ENCODE data around the gene SORBS2. TPM values are rescaled to one million over a fixed set of nuclear protein-coding genes. Genes with fewer than 3 reads are reported as not detected.

SORBS2 gene
- total RNA-seq, 1 experiment from 2014 or later, result 1.5 TPM

- DNase-seq (ENCODE audit: low spot score), result no peak
Observed at GRCh38 chr4:185773419-185773818, 38.6 kb downstream of the SORBS2 start.

- no peak for DNase-seq (ENCODE audit: low spot score)
Observed at GRCh38 chr4:185772391-185773093, 39.5 kb downstream of the SORBS2 start.

GRCh38 chr4:185771711-185772390, 40.1 kb downstream of the SORBS2 start:
- no peak for DNase-seq (ENCODE audit: low spot score)

GRCh38 chr4:185767528-185767927, 44.5 kb downstream of the SORBS2 start:
- DNase-seq (ENCODE audit: low spot score), result no peak

GRCh38 chr4:185764876-185765275, 47.1 kb downstream of the SORBS2 start:
- no peak for DNase-seq (ENCODE audit: low spot score)

GRCh38 chr4:185761352-185762235, 50.4 kb downstream of the SORBS2 start:
- no peak for DNase-seq (ENCODE audit: low spot score)

GRCh38 chr4:185758807-185759206, 53.2 kb downstream of the SORBS2 start:
- no peak for DNase-seq (ENCODE audit: low spot score)

- no peak for DNase-seq (ENCODE audit: low spot score)
Observed at GRCh38 chr4:185755451-185755850, 56.5 kb downstream of the SORBS2 start.

GRCh38 chr4:185754961-185755360, 57.0 kb downstream of the SORBS2 start:
- no peak for DNase-seq (ENCODE audit: low spot score)

- no peak for DNase-seq (ENCODE audit: low spot score)
Observed at GRCh38 chr4:185752872-185753271, 59.1 kb downstream of the SORBS2 start.

GRCh38 chr4:185749858-185750257, 62.1 kb downstream of the SORBS2 start:
- DNase-seq (ENCODE audit: low spot score), result no peak

GRCh38 chr4:185748901-185749390, 63.0 kb downstream of the SORBS2 start:
- DNase-seq (ENCODE audit: low spot score), result no peak

GRCh38 chr4:185745891-185746290, 66.1 kb downstream of the SORBS2 start:
- DNase-seq (ENCODE audit: low spot score), result no peak

GRCh38 chr4:185744946-185745345, 67.0 kb downstream of the SORBS2 start:
- DNase-seq (ENCODE audit: low spot score), result no peak

GRCh38 chr4:185744488-185744862, 67.5 kb downstream of the SORBS2 start:
- DNase-seq (ENCODE audit: low spot score), result no peak

GRCh38 chr4:185743722-185744487, 68.1 kb downstream of the SORBS2 start:
- DNase-seq (ENCODE audit: low spot score), result no peak

GRCh38 chr4:185742766-185743165, 69.2 kb downstream of the SORBS2 start:
- peak; percentile 62 for DNase-seq (ENCODE audit: low spot score)

- DNase-seq (ENCODE audit: low spot score), result no peak
Observed at GRCh38 chr4:185741795-185742194, 70.2 kb downstream of the SORBS2 start.

- no peak for DNase-seq (ENCODE audit: low spot score)
Observed at GRCh38 chr4:185740471-185740873, 71.5 kb downstream of the SORBS2 start.

GRCh38 chr4:185738820-185739219, 73.2 kb downstream of the SORBS2 start:
- no peak for DNase-seq (ENCODE audit: low spot score)

- DNase-seq (ENCODE audit: low spot score), result no peak
Observed at GRCh38 chr4:185738038-185738552, 73.9 kb downstream of the SORBS2 start.
